ENCODE data around the gene SINHCAF.
"Not testable (repeated sequence)": the region's sequence is repeated elsewhere in the genome, so short reads cannot be mapped to it uniquely, and the experiment has no call there.

The SINHCAF gene

GRCh38 chr12:31263661-31264060 lies 62.3 kb downstream of the SINHCAF start:
- DNase-seq (ENCODE audit: low read depth in 2 of 2): no peak

DNA sequence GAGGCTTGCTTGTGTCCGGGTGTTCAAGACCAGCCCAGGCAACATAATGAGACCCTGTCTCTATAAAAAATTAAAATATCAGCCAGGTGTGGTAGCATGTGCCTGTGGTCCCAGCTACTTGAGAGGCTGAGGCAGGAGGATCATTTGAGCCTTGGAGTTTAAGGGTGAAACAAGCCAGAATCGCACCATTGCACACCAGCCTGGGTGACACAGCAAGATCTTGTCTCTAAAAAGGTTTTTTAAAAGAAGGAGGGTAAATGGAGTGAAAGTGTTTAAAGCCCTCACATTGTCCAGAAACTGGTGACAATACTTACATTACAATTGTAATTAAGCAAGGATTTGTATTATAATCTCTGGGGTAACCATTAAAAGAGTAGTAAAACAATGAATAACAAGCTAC lies 64.2 kb downstream of the SINHCAF start:
- no peak for DNase-seq (ENCODE audit: low read depth in 2 of 2)

DNA sequence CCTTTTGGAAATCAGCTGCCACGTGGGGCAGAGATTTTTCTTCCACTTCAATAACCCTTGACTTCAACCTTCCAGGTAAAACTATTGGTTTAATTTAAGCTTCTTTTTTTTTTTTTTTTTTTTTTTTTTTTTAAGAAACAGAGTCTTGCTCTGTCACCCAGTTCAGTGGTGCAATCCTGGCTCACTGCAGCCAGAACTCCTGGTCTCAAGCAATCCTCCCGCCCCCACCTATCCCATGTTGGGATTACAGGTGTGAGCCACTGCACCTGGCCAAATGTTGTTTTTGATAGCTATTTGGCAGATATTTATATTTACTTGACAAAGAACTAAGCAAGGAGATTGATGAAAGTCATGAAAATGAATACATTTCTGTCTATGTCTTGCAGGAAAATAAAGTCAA lies 65.1 kb downstream of the SINHCAF start:
- DNase-seq (ENCODE audit: low read depth in 2 of 2): no peak

DNA sequence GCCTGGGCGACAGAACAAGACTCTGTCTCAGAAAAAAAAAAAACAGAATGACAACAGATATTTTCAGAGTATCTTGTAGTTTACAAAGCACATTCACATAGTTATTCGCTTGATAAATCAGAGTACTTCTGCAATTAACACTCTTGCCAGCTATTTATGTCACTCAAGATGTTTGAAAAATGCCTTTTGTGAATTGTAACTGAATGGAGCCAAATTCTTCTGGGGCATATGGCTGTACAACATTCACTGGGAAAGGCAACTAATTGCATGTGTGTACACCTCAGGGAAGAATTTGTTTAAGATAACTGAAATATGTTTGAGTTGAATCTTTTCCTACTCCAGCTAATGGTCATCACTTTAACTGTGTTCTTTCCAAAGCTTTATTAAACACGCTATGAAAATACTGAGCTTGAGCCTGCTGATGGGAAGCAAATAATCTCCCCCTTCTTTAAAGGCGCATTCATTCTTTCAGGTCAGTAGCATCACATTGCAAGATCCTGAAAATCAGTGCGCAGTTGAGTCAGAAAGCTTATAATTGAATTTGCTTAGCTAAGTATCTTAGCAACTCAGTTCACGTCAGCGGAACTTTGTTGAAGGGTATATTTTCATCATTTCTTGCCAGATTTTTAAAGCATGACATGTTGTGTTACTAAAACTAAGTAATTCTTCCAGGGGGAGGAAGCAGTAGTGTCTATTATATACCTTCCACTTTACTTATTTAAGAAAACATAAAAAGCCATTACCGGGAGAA lies 66.6 kb downstream of the SINHCAF start:
- DNase-seq (ENCODE audit: low read depth in 2 of 2): no peak

DNA sequence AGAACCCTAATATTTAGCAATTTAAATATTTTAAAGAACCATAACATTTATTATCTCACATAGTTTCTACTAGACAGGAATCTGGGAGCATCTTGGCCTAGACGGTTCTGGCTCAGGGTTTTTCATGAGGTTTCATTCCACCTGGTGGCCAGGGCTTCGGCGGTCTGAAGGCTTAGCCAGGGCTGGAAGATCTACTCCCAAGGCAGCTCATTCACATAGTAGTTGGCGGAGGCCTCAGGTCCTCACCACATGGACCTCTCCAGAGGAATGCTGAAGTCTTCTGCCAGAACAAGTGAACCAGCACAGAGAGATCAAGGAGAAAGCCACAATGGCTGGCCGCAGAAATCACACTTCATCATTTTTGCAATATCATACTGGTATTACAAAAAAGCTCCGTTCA lies 68.2 kb downstream of the SINHCAF start:
- DNase-seq (ENCODE audit: low read depth in 2 of 2): no peak

- DNase-seq (ENCODE audit: low read depth in 2 of 2): not testable (repeated sequence)
These were observed 74.0 kb downstream of the SINHCAF start for GRCh38 chr12:31251707-31252611.

DNA sequence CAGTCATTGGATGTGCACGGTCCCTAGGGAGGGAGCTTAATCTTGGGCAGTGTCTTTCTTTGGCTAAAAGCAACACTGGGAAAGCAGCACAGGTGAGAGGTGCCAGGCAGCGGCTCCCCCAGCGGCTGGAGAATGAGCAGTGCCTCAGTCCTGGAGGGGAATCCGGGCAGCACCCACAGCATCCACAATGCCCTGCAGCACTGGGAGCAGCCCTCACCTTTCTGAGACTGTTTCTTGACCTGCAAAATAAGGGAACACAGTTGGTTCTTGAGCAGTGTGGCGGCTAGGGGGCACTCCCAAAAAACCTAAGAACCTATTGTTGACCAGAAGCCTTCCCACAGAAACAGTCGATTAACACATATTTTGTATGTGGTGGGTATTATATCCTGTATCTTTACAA lies 75.8 kb downstream of the SINHCAF start:
- DNase-seq (ENCODE audit: low read depth in 2 of 2): no peak

DNA sequence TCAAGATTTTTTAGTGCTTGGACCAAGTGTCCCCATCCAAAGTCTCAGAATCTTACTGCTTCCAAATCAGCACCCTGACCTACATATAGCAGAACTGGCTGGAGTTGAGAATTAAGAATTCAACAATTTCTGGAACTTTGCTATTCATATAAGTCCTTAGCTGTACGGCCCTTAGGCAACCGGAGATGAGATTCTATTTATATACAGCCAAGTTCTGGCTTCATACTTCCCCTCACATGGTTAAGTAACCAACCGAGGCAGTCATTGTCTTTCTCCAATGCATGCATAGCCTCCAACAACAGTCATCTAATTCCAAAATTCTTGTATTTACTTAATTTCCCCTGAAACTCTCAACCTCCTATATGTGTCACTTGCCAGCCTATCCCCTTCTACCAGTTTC lies 76.6 kb downstream of the SINHCAF start:
- DNase-seq (ENCODE audit: low read depth in 2 of 2): no peak

DNA sequence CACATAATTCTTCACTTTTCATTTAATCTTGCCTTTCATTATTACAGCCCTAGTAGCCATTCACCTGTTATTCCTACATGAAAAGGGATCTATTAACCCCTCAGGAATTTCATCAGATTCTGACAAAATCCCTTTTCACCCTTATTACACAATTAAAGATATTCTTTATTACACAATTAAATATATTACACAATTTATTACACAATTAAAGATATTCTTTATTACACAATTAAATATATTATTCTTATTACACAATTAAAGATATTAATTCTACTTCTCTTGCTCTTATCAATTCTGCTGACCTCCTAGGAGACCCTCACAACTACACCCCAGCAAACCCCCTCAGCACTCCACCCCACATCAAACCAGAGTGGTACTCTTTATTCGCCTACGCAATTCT lies 77.1 kb downstream of the SINHCAF start:
- DNase-seq (ENCODE audit: low read depth in 2 of 2): no peak

- DNase-seq (ENCODE audit: low read depth in 2 of 2): no peak
These were observed 77.6 kb downstream of the SINHCAF start for GRCh38 chr12:31248337-31248736.

DNA sequence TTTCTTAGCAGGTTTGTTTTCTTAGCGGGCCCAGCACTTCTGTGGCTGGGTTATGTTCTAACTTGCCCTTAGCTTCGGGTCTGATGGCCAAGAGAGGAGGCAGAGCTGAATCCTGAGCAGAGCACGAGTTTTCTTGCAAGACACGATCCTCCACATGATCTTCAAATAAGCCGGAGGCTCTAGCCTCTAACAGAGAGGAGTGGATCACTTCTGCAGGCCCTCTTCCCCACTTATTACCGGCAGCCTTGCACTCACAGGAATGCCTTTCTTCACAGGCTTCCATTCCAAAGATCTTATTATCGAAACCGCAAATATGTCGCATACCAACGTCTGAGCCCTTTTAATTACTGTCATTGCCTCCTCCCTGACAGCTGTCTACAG lies 79.5 kb downstream of the SINHCAF start:
- DNase-seq (ENCODE audit: low read depth in 2 of 2): no peak

DNA sequence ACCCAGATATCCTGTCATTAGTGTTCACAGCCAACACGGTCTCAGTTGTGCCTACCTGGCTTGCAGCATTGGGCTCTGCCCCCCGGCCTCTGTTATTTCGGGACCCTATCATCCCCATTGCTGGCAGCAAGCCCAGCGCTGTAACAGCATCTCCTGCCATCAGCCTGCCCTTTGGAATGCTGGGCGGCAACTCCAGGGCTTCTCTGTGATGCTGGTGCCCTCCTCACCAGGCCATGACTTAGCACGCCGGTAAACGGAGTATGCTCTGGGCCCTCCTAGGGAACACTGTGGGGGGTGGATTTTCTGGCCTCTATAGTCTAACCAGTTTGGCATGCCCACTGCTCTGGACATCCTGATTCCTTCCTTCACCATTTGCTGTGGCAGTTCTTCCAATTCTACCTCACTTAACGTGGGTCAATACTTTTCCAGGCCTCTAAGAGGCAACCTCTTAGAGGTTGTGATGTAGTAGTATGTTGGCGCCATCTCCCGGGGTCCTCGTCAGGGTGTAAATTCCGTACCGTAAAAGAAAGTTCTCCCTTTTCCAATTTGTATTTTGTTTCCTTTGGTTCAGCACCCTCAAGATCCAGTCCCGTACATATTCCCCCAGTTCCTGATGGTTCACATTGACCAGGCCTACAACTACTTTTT lies 80.0 kb downstream of the SINHCAF start:
- no peak for DNase-seq (ENCODE audit: low read depth in 2 of 2)

DNA sequence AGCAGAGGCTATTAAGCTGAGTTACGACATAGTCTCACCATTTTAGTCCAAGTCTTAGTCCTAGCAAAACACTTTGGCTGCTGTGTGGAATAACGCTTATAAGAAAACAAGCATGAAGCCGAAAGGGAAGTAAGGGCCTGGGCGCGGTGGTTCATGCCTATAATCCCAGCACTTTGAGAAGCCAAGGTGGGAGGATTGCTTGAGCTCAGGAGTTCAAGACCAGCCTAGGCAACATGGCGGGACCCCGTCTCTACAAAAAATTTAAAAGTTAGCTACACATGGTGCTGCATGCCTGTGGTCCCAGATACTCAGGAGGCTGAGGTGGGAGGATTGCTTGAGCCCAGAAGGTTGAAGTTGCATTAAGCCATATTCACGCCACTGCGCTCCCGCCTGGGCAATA lies 83.5 kb downstream of the SINHCAF start:
- DNase-seq (ENCODE audit: low read depth in 2 of 2): not testable (repeated sequence)

GRCh38 chr12:31238764-31239387 lies 87.1 kb downstream of the SINHCAF start:
- DNase-seq (ENCODE audit: low read depth in 2 of 2): peak; percentile 41 to 42

GRCh38 chr12:31238333-31238732 lies 87.6 kb downstream of the SINHCAF start:
- DNase-seq (ENCODE audit: low read depth in 2 of 2): not testable (repeated sequence)

DNA sequence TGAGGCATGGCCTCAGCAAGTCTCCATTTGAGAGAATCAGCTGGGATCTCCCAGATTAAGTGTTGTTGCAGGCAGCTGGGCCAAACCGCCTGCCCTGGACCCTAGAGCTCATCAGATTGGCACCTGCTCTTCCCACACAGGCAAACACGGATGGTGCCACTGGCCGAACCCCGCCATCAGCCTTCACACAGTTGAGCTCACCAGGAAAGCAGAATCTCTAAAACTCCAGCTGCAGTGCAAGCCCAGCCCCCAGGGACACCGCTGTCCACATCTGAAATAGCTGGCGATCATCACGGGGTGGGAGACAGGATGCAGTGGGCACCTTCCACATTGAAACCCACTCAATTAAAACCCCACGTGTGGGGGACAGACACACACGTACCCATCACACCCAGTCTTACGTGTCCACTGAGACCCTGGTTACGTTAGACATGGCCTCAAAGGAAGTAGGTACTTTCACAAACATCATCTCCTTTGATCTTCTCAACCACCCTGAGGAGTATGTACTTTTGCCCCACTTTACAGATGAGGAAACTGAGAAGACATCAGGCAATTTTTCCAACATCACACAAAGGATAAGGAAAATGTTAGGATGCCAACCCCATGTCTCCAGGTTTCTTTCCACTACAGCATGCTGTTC lies 88.8 kb downstream of the SINHCAF start:
- DNase-seq (ENCODE audit: low read depth in 2 of 2): no peak

DNA sequence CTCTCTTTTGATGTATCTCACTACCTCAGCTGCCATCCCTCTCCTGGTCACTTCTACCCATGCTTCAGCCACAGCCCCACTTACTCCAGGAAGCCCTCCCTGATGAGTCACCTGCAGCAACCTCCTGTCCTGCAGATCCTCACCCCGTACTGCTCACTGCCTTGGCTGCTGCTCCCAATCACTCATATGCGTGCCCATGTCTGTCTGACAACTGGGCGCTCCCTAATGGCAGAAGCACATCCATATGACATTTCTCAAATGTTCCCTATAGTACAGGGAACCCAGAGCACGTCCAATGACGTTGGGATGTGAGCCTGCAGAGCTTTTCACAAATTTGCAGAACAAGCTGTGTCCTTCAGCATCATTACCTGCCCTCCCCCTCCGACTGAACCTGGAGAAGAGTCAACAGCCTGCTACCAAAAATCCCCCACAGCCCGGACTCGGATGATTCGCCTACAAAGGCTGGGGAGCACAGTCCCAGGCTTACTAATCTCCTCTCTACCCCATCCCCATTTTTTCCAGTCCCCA lies 90.0 kb downstream of the SINHCAF start:
- DNase-seq (ENCODE audit: low read depth in 2 of 2): no peak

DNA sequence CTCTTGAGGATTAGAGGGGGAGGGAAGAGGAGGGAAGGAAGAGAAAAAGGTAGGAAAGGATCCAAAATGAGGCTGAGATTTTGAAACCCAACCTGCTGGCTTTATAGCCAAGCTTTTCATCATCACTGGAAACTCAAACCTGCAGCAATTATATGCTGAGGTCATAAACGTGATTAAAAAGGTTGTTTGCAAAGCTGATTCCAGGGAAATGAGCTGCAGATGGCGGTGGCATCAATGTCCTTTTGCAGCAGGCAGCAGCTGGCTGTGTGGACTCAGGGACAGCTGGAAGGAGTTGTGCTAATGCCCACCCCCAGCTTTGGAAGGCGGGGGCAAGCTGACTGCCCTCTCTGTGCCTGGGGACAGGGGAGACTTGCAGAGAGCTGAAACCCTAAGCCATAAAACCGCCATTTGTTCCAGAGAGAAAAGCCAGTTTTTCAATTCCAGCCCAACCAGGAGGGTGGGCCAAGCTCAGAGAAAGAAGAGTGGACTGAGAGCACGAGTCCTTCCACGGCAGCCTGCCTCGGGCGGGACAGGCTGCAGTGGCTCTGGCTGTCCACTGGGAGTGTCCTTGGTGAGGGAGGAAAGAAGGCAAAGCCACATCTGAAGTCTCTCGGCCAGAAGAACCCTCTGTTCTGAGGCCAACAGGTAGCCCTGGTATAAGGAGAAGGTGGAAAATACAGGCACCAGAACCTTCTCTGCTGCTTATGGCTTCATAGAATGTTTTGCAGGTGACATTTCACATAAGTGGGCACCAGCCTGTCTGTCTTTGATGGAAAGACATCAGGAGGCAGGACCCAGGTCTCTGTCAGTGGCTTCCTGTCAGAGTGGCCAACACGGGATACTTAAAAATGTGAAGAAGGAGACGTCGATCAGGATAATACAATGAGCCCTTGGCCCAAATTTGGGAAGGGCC lies 90.7 kb downstream of the SINHCAF start:
- no peak for DNase-seq (ENCODE audit: low read depth in 2 of 2)

GRCh38 chr12:31234053-31234840 lies 91.7 kb downstream of the SINHCAF start:
- DNase-seq (ENCODE audit: low read depth in 2 of 2): no peak

Data from stimulated activated CD8-positive, alpha-beta memory T cell treated with anti-CD3 and anti-CD28 coated beads, Interleukin-2, amount 100 ng/mL, for 48 hours (primary cell).